Fibroblast of lung (primary cell): ENCODE measurements around the gene C1QTNF1. TPM values are rescaled to one million over a fixed set of nuclear protein-coding genes. Genes with fewer than 3 reads are reported as not detected.

ENCODE experiments used
- DNase-seq, 2 donors: peaks; one replicate each; pipeline versions ENCODE4 v3.0.0 to v3.0.0-alpha.2; 2010; ENCODE audit warnings: low read depth in 2 of 2
- H2AFZ ChIP-seq: 2 replicates; pipeline ENCODE4 v1.5.1; 2012; ENCODE audit warnings: low read length, control low read depth, inconsistent platforms
- H3K27ac ChIP-seq: 2 replicates; pipeline ENCODE4 v1.5.1; 2011; ENCODE audit warnings: low read length, control low read depth; ENCODE audit not compliant: insufficient read depth
- H3K27me3 ChIP-seq: 2 replicates; pipeline ENCODE4 v1.5.1; 2011; ENCODE audit warnings: mild to moderate bottlenecking, low read length; ENCODE audit not compliant: control insufficient read depth, insufficient read depth
- H3K36me3 ChIP-seq: 2 replicates; pipeline ENCODE4 v1.5.1; 2011; ENCODE audit warnings: low read length; ENCODE audit not compliant: control insufficient read depth, insufficient read depth
- H3K4me1 ChIP-seq: 2 replicates; pipeline ENCODE4 v1.5.1; 2011; ENCODE audit warnings: low read length; ENCODE audit not compliant: control insufficient read depth, insufficient read depth; ENCODE audit errors: extremely low read depth
- H3K4me2 ChIP-seq: 2 replicates; pipeline ENCODE4 v1.5.1; 2011; ENCODE audit warnings: low read length, control low read depth; ENCODE audit not compliant: insufficient read depth; ENCODE audit errors: extremely low read depth
- H3K4me3 ChIP-seq, 4 experiments: fragments of 200-600 bp in 1 of 4; sonication (generic) in 1 of 4; replicated peaks in 1 of 4; 2 replicates each; pipeline ENCODE4 v1.5.1; 2011 to 2016; ENCODE audit warnings: low read length in 4 of 4, low read depth in 3 of 4, mild to moderate bottlenecking in 3 of 4, control low read depth in 2 of 4, inconsistent platforms in 1 of 4, mixed read lengths in 1 of 4; ENCODE audit not compliant: insufficient read depth in 1 of 4; ENCODE audit errors: control extremely low read depth in 1 of 4
- H3K79me2 ChIP-seq: 2 replicates; pipeline ENCODE4 v1.5.1; 2012; ENCODE audit warnings: mild to moderate bottlenecking, low read length, inconsistent platforms; ENCODE audit not compliant: control insufficient read depth, insufficient read depth
- H3K9ac ChIP-seq: 2 replicates; pipeline ENCODE4 v1.5.1; 2011; ENCODE audit warnings: mild to moderate bottlenecking, low read length, control low read depth; ENCODE audit not compliant: insufficient read depth
- H3K9me3 ChIP-seq: 2 replicates; pipeline ENCODE4 v1.5.1; 2012; ENCODE audit warnings: low read depth, low read length; ENCODE audit not compliant: control insufficient read depth, insufficient read depth
- H4K20me1 ChIP-seq: 2 replicates; pipeline ENCODE4 v1.5.1; 2011; ENCODE audit warnings: low read length; ENCODE audit not compliant: control insufficient read depth, insufficient read depth; ENCODE audit errors: extremely low read depth
- EZH2 ChIP-seq: IDR thresholded peaks from 2 replicates; pipeline ENCODE4 v1.5.1; 2012; ENCODE audit warnings: low read length, control low read depth, mild to moderate bottlenecking; ENCODE audit errors: missing control alignments
- polyA plus RNA-seq, 2 donors: library from polyadenylated mRNA; depleted of rRNA in 1 of 2; stranded (reverse) in 1 of 2; unstranded in 1 of 2; fragments of >200 nt; gene quantifications; 2 replicates each; pipeline ENCODE4 v1.2.1, GENCODE V29; 2011 to 2012; ENCODE audit warnings: missing spikeins in 1 of 2
- total RNA-seq: library from RNA; depleted of rRNA; stranded (reverse); fragments of >200 nt; gene quantifications from 2 replicates; pipeline ENCODE4 v1.2.1, GENCODE V29; 2014
- TF ChIP-seq, protein P1 (sequence below), 2 donors: IDR thresholded peaks in 1 of 2; conservative IDR thresholded peaks in 1 of 2; 1 replicate in 1 of 2; 2 replicates in 1 of 2; pipeline ENCODE4 v1.5.1; 2011 to 2012; ENCODE audit warnings: low read length in 2 of 2, control low read depth in 1 of 2, inconsistent platforms in 1 of 2, low read depth in 1 of 2, mild to moderate bottlenecking in 1 of 2

C1QTNF1 gene
- total and polyA plus RNA-seq, 2 donors (not counting 1 experiment from before 2014, with no cell fraction given) = 15.0 to 45.2 TPM

DNA sequence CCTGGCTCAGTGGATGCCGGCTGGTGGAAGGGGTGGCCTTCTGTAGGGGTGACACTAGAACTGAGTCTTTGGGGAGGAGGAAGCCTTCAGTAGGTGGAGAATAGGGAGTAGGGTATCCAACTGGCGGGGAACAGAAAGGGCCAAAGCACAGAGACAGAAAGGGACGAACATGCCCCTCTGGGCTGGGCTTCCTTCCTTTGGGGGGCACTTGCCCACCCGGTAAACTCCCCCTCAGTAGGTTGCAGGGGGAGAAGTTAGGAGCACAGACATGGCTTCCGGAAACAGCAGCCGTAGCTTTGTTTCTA lies 51.4 kb downstream of the C1QTNF1 start:
- H3K4me2 ChIP-seq = peak overlapping the region; percentile 87
- H3K79me2 ChIP-seq = no peaks in the 10 kb centered on the region
- TF ChIP-seq, protein P1, sequence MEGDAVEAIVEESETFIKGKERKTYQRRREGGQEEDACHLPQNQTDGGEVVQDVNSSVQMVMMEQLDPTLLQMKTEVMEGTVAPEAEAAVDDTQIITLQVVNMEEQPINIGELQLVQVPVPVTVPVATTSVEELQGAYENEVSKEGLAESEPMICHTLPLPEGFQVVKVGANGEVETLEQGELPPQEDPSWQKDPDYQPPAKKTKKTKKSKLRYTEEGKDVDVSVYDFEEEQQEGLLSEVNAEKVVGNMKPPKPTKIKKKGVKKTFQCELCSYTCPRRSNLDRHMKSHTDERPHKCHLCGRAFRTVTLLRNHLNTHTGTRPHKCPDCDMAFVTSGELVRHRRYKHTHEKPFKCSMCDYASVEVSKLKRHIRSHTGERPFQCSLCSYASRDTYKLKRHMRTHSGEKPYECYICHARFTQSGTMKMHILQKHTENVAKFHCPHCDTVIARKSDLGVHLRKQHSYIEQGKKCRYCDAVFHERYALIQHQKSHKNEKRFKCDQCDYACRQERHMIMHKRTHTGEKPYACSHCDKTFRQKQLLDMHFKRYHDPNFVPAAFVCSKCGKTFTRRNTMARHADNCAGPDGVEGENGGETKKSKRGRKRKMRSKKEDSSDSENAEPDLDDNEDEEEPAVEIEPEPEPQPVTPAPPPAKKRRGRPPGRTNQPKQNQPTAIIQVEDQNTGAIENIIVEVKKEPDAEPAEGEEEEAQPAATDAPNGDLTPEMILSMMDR (conservative IDR thresholded peaks at IDR 0.05 in 1 of 2, IDR thresholded peaks at IDR 0.05 in 1 of 2; ENCODE audit: low read depth in 1 of 2, low read length in 2 of 2) = no peak
- peak overlapping the region; percentile 68 for H3K9ac ChIP-seq
- H3K27me3 ChIP-seq = no peaks in the 10 kb centered on the region
- peak overlapping the region; percentile 57 to 71 (median 68) for H3K4me3 ChIP-seq
- H3K4me1 ChIP-seq = no peaks in the 10 kb centered on the region
- peaks cover 2% of the 10 kb centered on the region for H3K36me3 ChIP-seq
- H4K20me1 ChIP-seq = no peaks in the 10 kb centered on the region
- peak overlapping the region; percentile 49 for H3K27ac ChIP-seq
- peak in 1 of 2 donors; percentile 10 for DNase-seq
- H3K9me3 ChIP-seq = no peaks in the 10 kb centered on the region
- peak overlapping the region; percentile 6 for H2AFZ ChIP-seq

DNA sequence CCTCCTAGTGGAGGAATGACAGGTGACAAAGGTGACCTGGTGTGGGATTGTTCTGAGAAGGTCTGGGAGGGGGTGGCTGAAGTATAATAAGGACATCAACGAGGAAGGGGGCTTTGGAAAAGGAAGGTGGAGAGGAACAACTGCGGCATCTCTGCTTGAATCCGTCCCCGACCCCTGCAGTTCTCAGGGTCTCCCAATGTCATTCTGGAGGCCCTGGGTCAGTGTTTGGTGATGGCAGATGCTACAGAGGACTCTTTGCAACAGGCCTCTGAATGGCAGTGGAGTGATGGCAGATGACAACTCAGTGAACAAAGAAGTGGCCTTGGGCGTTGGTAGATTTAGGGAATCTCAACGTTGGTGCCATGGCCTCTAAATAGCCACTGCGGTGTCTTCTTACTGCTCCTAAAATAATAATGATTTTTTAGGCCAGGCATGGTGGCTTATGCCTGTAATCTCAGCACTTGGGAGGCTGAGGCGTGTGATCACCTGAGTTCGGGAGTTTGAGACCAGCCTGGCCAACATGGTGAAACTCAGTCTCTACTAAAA lies 52.0 kb downstream of the C1QTNF1 start:
- Histone ChIP-seq H4K20me1 (no peaks in the 10 kb centered on the region), H3K9me3 (no peaks in the 10 kb centered on the region), H2AFZ (no peak overlapping the region), H3K79me2 (no peaks in the 10 kb centered on the region), H3K36me3 (peaks cover 2% of the 10 kb centered on the region), H3K27ac (no peak overlapping the region), H3K4me3 (peak overlapping the region in 2 of 4 experiments; percentile 70 to 71), H3K4me1 (no peaks in the 10 kb centered on the region), H3K9ac (no peak overlapping the region), H3K27me3 (no peaks in the 10 kb centered on the region), H3K4me2 (peak overlapping the region; percentile 87)
- no peak for DNase-seq
- TF ChIP-seq, protein P1 (conservative IDR thresholded peaks at IDR 0.05 in 1 of 2, IDR thresholded peaks at IDR 0.05 in 1 of 2; ENCODE audit: low read depth in 1 of 2, low read length in 2 of 2) = no peak
- no peak for TF ChIP-seq EZH2

DNA sequence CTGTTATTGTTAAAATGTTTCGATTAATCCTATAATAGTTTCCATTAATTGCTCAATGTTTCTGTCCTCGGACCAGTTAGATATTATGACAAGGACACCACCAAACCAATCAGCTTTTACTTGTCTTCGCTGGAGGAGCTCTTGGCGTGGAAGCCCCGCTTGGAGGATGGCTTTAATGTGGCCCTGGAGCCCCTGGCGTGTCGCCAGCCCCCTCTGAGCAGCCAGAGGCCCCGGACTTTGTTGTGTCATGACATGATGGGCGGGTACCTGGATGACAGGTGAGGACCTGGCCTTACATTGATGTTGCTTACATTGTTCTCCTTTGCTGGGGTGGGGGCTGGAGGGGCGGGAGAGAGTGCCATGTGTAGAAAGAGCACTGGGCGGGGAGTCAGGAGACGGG lies 53.6 kb downstream of the C1QTNF1 start:
- no peak overlapping the region for H3K27ac ChIP-seq
- no peaks in the 10 kb centered on the region for H4K20me1 ChIP-seq
- H3K36me3 ChIP-seq = peaks cover 2% of the 10 kb centered on the region
- no peak overlapping the region for H3K4me3 ChIP-seq
- TF ChIP-seq EZH2 = no peak
- TF ChIP-seq, protein P1 (conservative IDR thresholded peaks at IDR 0.05 in 1 of 2, IDR thresholded peaks at IDR 0.05 in 1 of 2; ENCODE audit: low read depth in 1 of 2, low read length in 2 of 2) = no peak
- no peak for DNase-seq
- H3K9ac ChIP-seq = no peak overlapping the region
- H3K4me1 ChIP-seq = no peaks in the 10 kb centered on the region
- no peaks in the 10 kb centered on the region for H3K79me2 ChIP-seq
- H3K27me3 ChIP-seq = no peaks in the 10 kb centered on the region
- H3K4me2 ChIP-seq = no peak overlapping the region
- no peak overlapping the region for H2AFZ ChIP-seq
- no peaks in the 10 kb centered on the region for H3K9me3 ChIP-seq
